Measurements from ENCODE around the gene DSCAML1. TPM values are rescaled to one million over a fixed set of nuclear protein-coding genes. Genes with fewer than 3 reads are reported as not detected.
A peak's percentile ranks its signal among the peaks of the same experiment; 100 is the strongest.
"Not testable (repeated sequence)": the region's sequence is repeated elsewhere in the genome, so short reads cannot be mapped to it uniquely, and the experiment has no call there.

The DSCAML1 gene
- total and polyA plus RNA-seq, 4 experiments from 2014 or later: 1.00 to 1.0 TPM; not detected in 2

DNA sequence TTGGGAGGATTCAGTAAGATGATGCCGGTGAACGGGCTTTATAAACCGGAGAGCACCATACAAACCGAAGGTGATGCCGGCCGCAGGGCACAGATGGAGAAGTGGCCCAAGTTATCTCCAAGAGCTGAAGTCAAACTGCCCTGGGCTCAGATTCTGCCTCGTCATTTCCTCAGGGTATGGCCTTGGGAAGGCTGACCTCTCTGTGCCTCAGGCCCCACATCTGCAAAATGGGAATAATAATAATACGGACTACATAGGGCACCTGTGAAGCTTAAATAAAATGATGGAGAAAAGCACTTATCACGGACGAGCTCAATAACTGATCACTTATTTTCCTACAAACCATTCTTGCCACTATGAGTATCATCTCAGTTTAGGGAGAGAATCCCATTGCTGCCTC lies 29.9 kb downstream of the DSCAML1 start:
- Mint-ChIP-seq H3K4me3 (no peak overlapping the region), H3K9me3 (no peaks in the 10 kb centered on the region), H3K36me3 (no peaks in the 10 kb centered on the region), H3K4me1 (no peaks in the 10 kb centered on the region), H3K27me3 (peaks cover 8 to 14% of the 10 kb centered on the region in 2 donors), H3K27ac (no peak overlapping the region)
- ChIA-PET CTCF (ENCODE audit: partially characterized antibody) (no interaction called here), POLR2A (ENCODE audit: partially characterized antibody) (no interaction called here)
- no peak for DNase-seq
- Histone ChIP-seq H3K9me3 (ENCODE audit: control insufficient read depth in 1 of 2, low read length in 2 of 2) (no peaks in the 10 kb centered on the region), H3K27me3 (ENCODE audit: insufficient read depth, low read length) (no peaks in the 10 kb centered on the region), H3K27ac (ENCODE audit: low read depth, low read length) (no peak overlapping the region), H3K4me3 (ENCODE audit: low read length in 2 of 2) (no peak overlapping the region), H3K36me3 (ENCODE audit: insufficient read depth, low read length) (no peaks in the 10 kb centered on the region), H3K4me1 (ENCODE audit: insufficient read depth, low read length) (no peaks in the 10 kb centered on the region)
- intact Hi-C loops (cut with micrococcal nuclease): no loop called here

DNA sequence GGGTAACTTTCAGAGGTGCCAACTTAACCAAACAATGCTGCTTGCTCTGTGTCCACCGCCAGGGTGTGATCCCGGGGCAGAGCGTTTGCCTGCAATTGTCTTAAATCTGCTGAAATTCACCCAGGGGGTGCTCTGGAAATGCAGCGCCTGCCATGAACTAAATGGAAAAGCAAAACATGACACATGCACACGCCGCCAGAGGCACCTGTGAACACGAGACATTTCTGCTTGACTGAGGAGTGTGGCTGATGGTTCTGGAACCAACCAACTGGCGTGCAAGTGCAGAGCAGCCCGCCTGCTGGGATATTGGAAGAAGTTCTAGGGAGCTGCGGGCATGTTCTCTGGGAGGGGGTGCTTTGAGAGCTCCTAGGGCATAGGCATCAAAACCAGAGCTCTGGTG lies 30.4 kb downstream of the DSCAML1 start:
- H3K27ac ChIP-seq (ENCODE audit: low read depth, low read length): no peak overlapping the region
- no peaks in the 10 kb centered on the region for H3K9me3 ChIP-seq (ENCODE audit: control insufficient read depth in 1 of 2, low read length in 2 of 2)
- DNase-seq: no peak
- intact Hi-C loops (cut with micrococcal nuclease): no loop called here
- no peaks in the 10 kb centered on the region for H3K4me1 ChIP-seq (ENCODE audit: insufficient read depth, low read length)
- no peaks in the 10 kb centered on the region for H3K9me3 Mint-ChIP-seq
- no peaks in the 10 kb centered on the region for H3K27me3 ChIP-seq (ENCODE audit: insufficient read depth, low read length)
- no peak overlapping the region for H3K4me3 ChIP-seq (ENCODE audit: low read length in 2 of 2)
- no peak overlapping the region for H3K4me3 Mint-ChIP-seq
- H3K36me3 ChIP-seq (ENCODE audit: insufficient read depth, low read length): no peaks in the 10 kb centered on the region
- CTCF ChIA-PET (ENCODE audit: partially characterized antibody): no interaction called here
- H3K4me1 Mint-ChIP-seq: no peaks in the 10 kb centered on the region
- no peak overlapping the region for H3K27ac Mint-ChIP-seq
- no peaks in the 10 kb centered on the region for H3K36me3 Mint-ChIP-seq
- POLR2A ChIA-PET (ENCODE audit: partially characterized antibody): no interaction called here
- H3K27me3 Mint-ChIP-seq: peaks cover 8 to 12% of the 10 kb centered on the region in 2 donors

DNA sequence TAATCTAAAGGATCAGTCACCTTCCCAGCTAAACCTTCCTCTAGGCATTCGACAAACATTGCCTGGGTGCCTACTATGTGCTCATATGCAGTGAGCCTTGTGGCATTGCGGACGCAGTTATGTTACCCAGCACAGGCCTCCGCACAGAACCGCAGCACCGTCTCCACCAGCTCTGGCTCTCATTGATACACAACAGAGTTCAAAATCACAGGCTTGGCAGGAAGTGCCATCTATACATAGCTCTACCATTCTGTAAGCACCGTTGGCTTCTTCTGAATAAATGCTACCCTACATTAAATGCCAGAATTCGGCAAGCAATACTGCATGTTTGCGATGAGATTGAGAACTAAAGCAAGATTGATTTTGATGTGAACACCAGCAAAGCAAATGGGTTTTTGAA lies 31.0 kb downstream of the DSCAML1 start:
- intact Hi-C loops (cut with micrococcal nuclease): no loop called here

DNA sequence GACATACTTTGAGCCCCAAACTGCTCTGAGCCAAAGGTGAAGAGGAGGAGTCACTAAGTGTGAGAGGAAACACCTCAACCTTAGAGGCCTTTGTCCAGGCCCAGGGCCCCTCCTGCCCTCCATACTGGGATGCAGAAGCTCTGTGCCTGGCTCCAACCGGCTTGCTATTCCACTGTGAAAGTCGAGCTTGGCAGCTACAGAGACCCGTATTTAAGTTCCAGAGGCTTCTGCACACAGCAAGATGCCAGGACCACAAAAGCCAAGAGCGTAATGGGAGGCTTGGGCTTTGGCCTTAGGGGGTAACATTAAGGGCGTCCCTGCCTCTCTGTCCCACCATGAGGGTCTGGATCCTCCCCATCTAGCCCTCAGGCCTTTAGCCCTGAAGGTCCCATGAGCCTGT lies 31.9 kb downstream of the DSCAML1 start:
- intact Hi-C loops (cut with micrococcal nuclease): no loop called here
- H3K36me3 ChIP-seq (ENCODE audit: insufficient read depth, low read length): no peaks in the 10 kb centered on the region
- Mint-ChIP-seq H3K9me3 (no peaks in the 10 kb centered on the region), H3K27ac (peak overlapping the region in 1 of 7 donors; percentile 71), H3K36me3 (no peaks in the 10 kb centered on the region), H3K4me1 (no peaks in the 10 kb centered on the region), H3K4me3 (no peak overlapping the region), H3K27me3 (peaks cover 8 to 14% of the 10 kb centered on the region in 2 donors)
- POLR2A ChIA-PET (ENCODE audit: partially characterized antibody): no interaction called here
- DNase-seq: no peak
- no peaks in the 10 kb centered on the region for H3K4me1 ChIP-seq (ENCODE audit: insufficient read depth, low read length)
- CTCF ChIA-PET (ENCODE audit: partially characterized antibody): no interaction called here
- no peaks in the 10 kb centered on the region for H3K9me3 ChIP-seq (ENCODE audit: control insufficient read depth in 1 of 2, low read length in 2 of 2)
- H3K27me3 ChIP-seq (ENCODE audit: insufficient read depth, low read length): no peaks in the 10 kb centered on the region
- H3K27ac ChIP-seq (ENCODE audit: low read depth, low read length): no peak overlapping the region
- no peak overlapping the region for H3K4me3 ChIP-seq (ENCODE audit: low read length in 2 of 2)

More for the DNA sequence above, 31.0 kb downstream of the DSCAML1 start:
- H3K27ac Mint-ChIP-seq: no peak overlapping the region
- H3K27me3 Mint-ChIP-seq: peaks cover 8 to 12% of the 10 kb centered on the region in 2 donors
- no peaks in the 10 kb centered on the region for H3K36me3 Mint-ChIP-seq
- Histone ChIP-seq H3K27me3 (ENCODE audit: insufficient read depth, low read length) (no peaks in the 10 kb centered on the region), H3K36me3 (ENCODE audit: insufficient read depth, low read length) (no peaks in the 10 kb centered on the region), H3K27ac (ENCODE audit: low read depth, low read length) (no peak overlapping the region), H3K9me3 (ENCODE audit: control insufficient read depth in 1 of 2, low read length in 2 of 2) (no peaks in the 10 kb centered on the region), H3K4me3 (ENCODE audit: low read length in 2 of 2) (no peak overlapping the region), H3K4me1 (ENCODE audit: insufficient read depth, low read length) (no peaks in the 10 kb centered on the region)
- ChIA-PET POLR2A (ENCODE audit: partially characterized antibody) (no interaction called here), CTCF (ENCODE audit: partially characterized antibody) (no interaction called here)
- no peaks in the 10 kb centered on the region for H3K4me1 Mint-ChIP-seq
- no peak overlapping the region for H3K4me3 Mint-ChIP-seq
- no peak for DNase-seq
- no peaks in the 10 kb centered on the region for H3K9me3 Mint-ChIP-seq

DNA sequence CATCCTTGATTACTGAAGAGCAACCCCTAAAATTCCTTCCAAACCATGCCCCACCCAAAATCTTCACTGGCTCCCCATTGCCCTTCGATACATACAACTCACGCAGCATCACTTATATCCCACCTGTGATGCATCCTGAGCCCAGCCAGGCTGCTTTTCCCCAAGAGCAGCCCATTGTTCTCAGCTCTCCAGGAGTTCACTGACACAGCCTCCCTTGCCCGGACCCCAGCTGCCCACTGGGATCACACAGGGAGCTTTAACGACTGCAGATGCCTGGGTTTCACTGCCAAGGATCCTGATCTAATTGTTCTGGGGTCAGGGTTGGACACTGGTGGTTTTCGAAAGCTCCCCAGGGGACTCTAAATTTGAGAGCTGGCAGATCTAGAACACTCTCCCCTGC lies 33.6 kb downstream of the DSCAML1 start:
- H3K4me1 ChIP-seq (ENCODE audit: insufficient read depth, low read length); H3K27ac Mint-ChIP-seq; POLR2A ChIA-PET (ENCODE audit: partially characterized antibody); H3K4me3 ChIP-seq (ENCODE audit: low read length in 2 of 2); H3K27ac ChIP-seq (ENCODE audit: low read depth, low read length); H3K4me3 Mint-ChIP-seq; CTCF ChIA-PET (ENCODE audit: partially characterized antibody); DNase-seq; H3K36me3 ChIP-seq (ENCODE audit: insufficient read depth, low read length); H3K9me3 ChIP-seq (ENCODE audit: control insufficient read depth in 1 of 2, low read length in 2 of 2); H3K4me1 Mint-ChIP-seq; H3K9me3 Mint-ChIP-seq; H3K27me3 ChIP-seq (ENCODE audit: insufficient read depth, low read length); intact Hi-C loops (cut with micrococcal nuclease); H3K36me3 Mint-ChIP-seq: not testable (repeated sequence)
- peaks cover 7 to 11% of the 10 kb centered on the region in 2 donors for H3K27me3 Mint-ChIP-seq

DNA sequence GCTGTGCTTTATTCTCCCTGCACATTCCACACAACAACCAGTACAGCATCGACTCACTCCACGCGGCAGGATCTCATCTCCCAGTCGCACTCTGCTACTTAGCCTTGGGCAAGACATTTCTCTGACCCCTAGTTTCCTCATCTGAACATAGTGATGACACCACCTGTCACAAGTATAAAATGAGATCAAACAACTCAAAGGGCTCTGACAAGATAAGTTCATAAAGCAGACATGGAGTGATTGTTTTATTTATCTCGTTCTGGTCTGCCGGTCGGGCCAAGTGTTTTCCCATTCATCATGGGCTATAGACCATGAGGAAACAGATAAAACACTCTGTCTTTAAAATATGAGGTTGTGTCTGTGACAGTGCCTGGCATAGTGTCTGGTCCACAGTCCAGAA lies 35.0 kb downstream of the DSCAML1 start:
- no peaks in the 10 kb centered on the region for H3K4me1 ChIP-seq (ENCODE audit: insufficient read depth, low read length)
- no peak for DNase-seq
- H3K27ac Mint-ChIP-seq: no peak overlapping the region
- H3K4me3 Mint-ChIP-seq: no peak overlapping the region
- ChIA-PET POLR2A (ENCODE audit: partially characterized antibody) (no interaction called here), CTCF (ENCODE audit: partially characterized antibody) (no interaction called here)
- H3K27ac ChIP-seq (ENCODE audit: low read depth, low read length): no peak overlapping the region
- intact Hi-C loops (cut with micrococcal nuclease): no loop called here
- peaks cover 5 to 9% of the 10 kb centered on the region in 2 donors for H3K27me3 Mint-ChIP-seq
- H3K9me3 ChIP-seq (ENCODE audit: control insufficient read depth in 1 of 2, low read length in 2 of 2): no peaks in the 10 kb centered on the region
- no peaks in the 10 kb centered on the region for H3K4me1 Mint-ChIP-seq
- H3K36me3 Mint-ChIP-seq: no peaks in the 10 kb centered on the region
- no peaks in the 10 kb centered on the region for H3K9me3 Mint-ChIP-seq
- no peak overlapping the region for H3K4me3 ChIP-seq (ENCODE audit: low read length in 2 of 2)
- H3K36me3 ChIP-seq (ENCODE audit: insufficient read depth, low read length): no peaks in the 10 kb centered on the region
- no peaks in the 10 kb centered on the region for H3K27me3 ChIP-seq (ENCODE audit: insufficient read depth, low read length)

DNA sequence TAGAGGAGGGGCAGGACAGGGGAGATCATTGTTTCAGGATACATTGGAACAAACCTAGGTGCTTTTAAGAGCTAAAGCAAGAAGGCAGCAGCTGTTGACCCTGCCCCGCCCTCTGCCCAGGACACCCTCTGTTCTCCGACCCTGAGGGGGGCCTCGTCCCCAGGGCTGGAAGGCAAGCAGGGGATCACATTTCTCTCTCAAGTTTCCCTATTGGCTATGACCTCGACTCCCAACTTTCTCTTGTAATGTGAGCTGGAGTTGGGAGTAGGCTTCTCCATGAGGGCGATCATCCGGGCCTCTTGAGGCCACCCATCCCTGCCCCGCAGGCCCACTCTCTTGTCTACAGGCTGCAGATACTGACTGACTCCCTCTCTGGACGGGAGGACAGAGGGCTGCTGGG lies 37.7 kb downstream of the DSCAML1 start:
- intact Hi-C loops (cut with micrococcal nuclease): no loop called here

DNA sequence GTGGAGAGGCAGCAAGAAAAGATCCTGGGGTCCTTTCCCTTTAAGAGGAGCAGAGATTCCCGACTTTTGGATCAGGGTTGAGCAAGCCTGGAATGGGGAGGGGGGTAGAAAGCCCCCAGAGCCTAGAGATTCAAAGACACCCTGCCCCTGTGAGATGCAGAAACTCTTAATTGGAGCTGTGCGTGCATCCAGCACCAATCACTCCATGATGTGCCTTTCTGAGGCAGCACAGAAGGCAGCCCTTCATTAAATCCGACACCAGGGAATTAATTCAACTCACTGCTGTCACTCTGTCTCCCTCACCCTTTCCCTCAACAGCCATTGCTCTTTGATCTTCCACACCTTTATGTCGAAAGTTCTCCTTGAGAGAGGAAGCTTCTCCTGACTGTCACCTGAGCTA lies 43.0 kb downstream of the DSCAML1 start:
- Mint-ChIP-seq H3K36me3 (no peaks in the 10 kb centered on the region), H3K4me3 (no peak overlapping the region), H3K9me3 (no peaks in the 10 kb centered on the region), H3K27ac (no peak overlapping the region), H3K4me1 (no peaks in the 10 kb centered on the region), H3K27me3 (peaks cover 8 to 11% of the 10 kb centered on the region in 2 donors)
- no peak overlapping the region for H3K27ac ChIP-seq (ENCODE audit: low read depth, low read length)
- DNase-seq: no peak
- no peaks in the 10 kb centered on the region for H3K27me3 ChIP-seq (ENCODE audit: insufficient read depth, low read length)
- H3K9me3 ChIP-seq (ENCODE audit: control insufficient read depth in 1 of 2, low read length in 2 of 2): no peaks in the 10 kb centered on the region
- intact Hi-C loops (cut with micrococcal nuclease): no loop called here
- CTCF ChIA-PET (ENCODE audit: partially characterized antibody): no interaction called here
- H3K4me3 ChIP-seq (ENCODE audit: low read length in 2 of 2): no peak overlapping the region
- no peaks in the 10 kb centered on the region for H3K4me1 ChIP-seq (ENCODE audit: insufficient read depth, low read length)
- no peaks in the 10 kb centered on the region for H3K36me3 ChIP-seq (ENCODE audit: insufficient read depth, low read length)
- POLR2A ChIA-PET (ENCODE audit: partially characterized antibody): no interaction called here

More for the DNA sequence above, 37.7 kb downstream of the DSCAML1 start:
- Mint-ChIP-seq H3K27ac (peak overlapping the region in 1 of 7 donors; percentile 22), H3K4me1 (no peaks in the 10 kb centered on the region), H3K27me3 (peaks cover 5 to 13% of the 10 kb centered on the region in 2 donors), H3K36me3 (no peaks in the 10 kb centered on the region), H3K9me3 (no peaks in the 10 kb centered on the region), H3K4me3 (no peak overlapping the region)
- ChIA-PET CTCF (ENCODE audit: partially characterized antibody) (no interaction called here), POLR2A (ENCODE audit: partially characterized antibody) (no interaction called here)
- Histone ChIP-seq H3K4me1 (ENCODE audit: insufficient read depth, low read length) (no peaks in the 10 kb centered on the region), H3K4me3 (ENCODE audit: low read length in 2 of 2) (no peak overlapping the region), H3K27me3 (ENCODE audit: insufficient read depth, low read length) (no peaks in the 10 kb centered on the region), H3K27ac (ENCODE audit: low read depth, low read length) (no peak overlapping the region), H3K9me3 (ENCODE audit: control insufficient read depth in 1 of 2, low read length in 2 of 2) (no peaks in the 10 kb centered on the region), H3K36me3 (ENCODE audit: insufficient read depth, low read length) (no peaks in the 10 kb centered on the region)
- DNase-seq: no peak
